ENCODE results near the gene WWOX.

WWOX gene

GRCh38 chr16:78570399-78571141 lies 471.1 kb downstream of the WWOX start:
- DNase-seq (ENCODE audit: low read depth) = no peak
- no peak overlapping the region for H3K4me3 ChIP-seq (ENCODE audit: low read depth, low read length)
- no peak for TF ChIP-seq MAX (IDR thresholded peaks at IDR 0.05; ENCODE audit: low read depth, low read length)
- no peak for TF ChIP-seq MYC (IDR thresholded peaks at IDR 0.05; ENCODE audit: low read depth, low read length)
- TF ChIP-seq POLR2A (IDR thresholded peaks at IDR 0.05; ENCODE audit: extremely low read depth, insufficient read length) = no peak
- TF ChIP-seq CTCF (IDR thresholded peaks at IDR 0.05; ENCODE audit: low read depth, low read length) = no peak

GRCh38 chr16:78571434-78571833 lies 472.0 kb downstream of the WWOX start:
- no peak overlapping the region for H3K4me3 ChIP-seq (ENCODE audit: low read depth, low read length)
- DNase-seq (ENCODE audit: low read depth) = no peak
- TF ChIP-seq POLR2A (IDR thresholded peaks at IDR 0.05; ENCODE audit: extremely low read depth, insufficient read length) (no peak), CTCF (IDR thresholded peaks at IDR 0.05; ENCODE audit: low read depth, low read length) (no peak), MYC (IDR thresholded peaks at IDR 0.05; ENCODE audit: low read depth, low read length) (no peak), MAX (IDR thresholded peaks at IDR 0.05; ENCODE audit: low read depth, low read length) (no peak)

- no peak for DNase-seq (ENCODE audit: low read depth)
Observed at GRCh38 chr16:78571898-78572358, 472.5 kb downstream of the WWOX start.

GRCh38 chr16:78574571-78574970 lies 475.1 kb downstream of the WWOX start:
- no peak for TF ChIP-seq CTCF (IDR thresholded peaks at IDR 0.05; ENCODE audit: low read depth, low read length)
- no peak for TF ChIP-seq POLR2A (IDR thresholded peaks at IDR 0.05; ENCODE audit: extremely low read depth, insufficient read length)
- TF ChIP-seq MYC (IDR thresholded peaks at IDR 0.05; ENCODE audit: low read depth, low read length) = no peak
- TF ChIP-seq MAX (IDR thresholded peaks at IDR 0.05; ENCODE audit: low read depth, low read length) = no peak
- no peak overlapping the region for H3K4me3 ChIP-seq (ENCODE audit: low read depth, low read length)
- no peak for DNase-seq (ENCODE audit: low read depth)

More at GRCh38 chr16:78571898-78572358, 472.5 kb downstream of the WWOX start:
- H3K4me3 ChIP-seq (ENCODE audit: low read depth, low read length) = no peak overlapping the region
- TF ChIP-seq POLR2A (IDR thresholded peaks at IDR 0.05; ENCODE audit: extremely low read depth, insufficient read length) = no peak
- TF ChIP-seq MAX (IDR thresholded peaks at IDR 0.05; ENCODE audit: low read depth, low read length) = no peak
- TF ChIP-seq MYC (IDR thresholded peaks at IDR 0.05; ENCODE audit: low read depth, low read length) = no peak
- TF ChIP-seq CTCF (IDR thresholded peaks at IDR 0.05; ENCODE audit: low read depth, low read length) = no peak

- DNase-seq (ENCODE audit: low read depth) = peak; percentile 36
- no peak for TF ChIP-seq MAX (IDR thresholded peaks at IDR 0.05; ENCODE audit: low read depth, low read length)
- no peak overlapping the region for H3K4me3 ChIP-seq (ENCODE audit: low read depth, low read length)
Observed at GRCh38 chr16:78576941-78577340, 477.5 kb downstream of the WWOX start.

GRCh38 chr16:78577630-78578029 lies 478.2 kb downstream of the WWOX start:
- no peak overlapping the region for H3K4me3 ChIP-seq (ENCODE audit: low read depth, low read length)
- no peak for DNase-seq (ENCODE audit: low read depth)
- TF ChIP-seq MAX (IDR thresholded peaks at IDR 0.05; ENCODE audit: low read depth, low read length) = no peak
- no peak for TF ChIP-seq MYC (IDR thresholded peaks at IDR 0.05; ENCODE audit: low read depth, low read length)
- no peak for TF ChIP-seq CTCF (IDR thresholded peaks at IDR 0.05; ENCODE audit: low read depth, low read length)
- TF ChIP-seq POLR2A (IDR thresholded peaks at IDR 0.05; ENCODE audit: extremely low read depth, insufficient read length) = no peak

Measured in NB4 (cell line).